GM10266 (cell line): Measurements from ENCODE around the gene GPRC5A.
"Not testable (repeated sequence)": the region's sequence is repeated elsewhere in the genome, so short reads cannot be mapped to it uniquely, and the experiment has no call there.

Experiments used
- DNase-seq: peaks from one replicate; pipeline ENCODE4 v3.0.0; 2012; ENCODE audit errors: extremely low spot score
- CTCF ChIP-seq: IDR thresholded peaks from 2 replicates; pipeline ENCODE4 v1.5.1; 2012; ENCODE audit warnings: mild to moderate bottlenecking, low read depth; ENCODE audit not compliant: control insufficient read depth, insufficient read depth; ENCODE audit errors: missing control alignments

The GPRC5A gene

GRCh38 chr12:12870465-12870864 is 20.9 kb upstream of the GPRC5A start:
- no peak for DNase-seq

GRCh38 chr12:12871587-12872138 is 19.7 kb upstream of the GPRC5A start:
- no peak for TF ChIP-seq CTCF
- DNase-seq, result no peak

More at GRCh38 chr12:12870465-12870864, 20.9 kb upstream of the GPRC5A start:
- no peak for TF ChIP-seq CTCF

GRCh38 chr12:12872139-12872933 is 19.0 kb upstream of the GPRC5A start:
- TF ChIP-seq CTCF, result no peak
- DNase-seq, result no peak

GRCh38 chr12:12872934-12873275 is 18.5 kb upstream of the GPRC5A start:
- no peak for TF ChIP-seq CTCF
- DNase-seq, result no peak

- DNase-seq, result no peak
Measured at GRCh38 chr12:12874029-12874428, 17.3 kb upstream of the GPRC5A start.

GRCh38 chr12:12875301-12875700 is 16.1 kb upstream of the GPRC5A start:
- not testable (repeated sequence) for DNase-seq

More at GRCh38 chr12:12874029-12874428, 17.3 kb upstream of the GPRC5A start:
- TF ChIP-seq CTCF, result no peak

- DNase-seq, result no peak
- TF ChIP-seq CTCF, result no peak
Measured at GRCh38 chr12:12877153-12877768, 14.1 kb upstream of the GPRC5A start.
